DMS53 treated with DMSO at 0.1 percent for 48 hours (cell line): ENCODE data around the gene PTPRN2.

Experiments used
- DNase-seq: peaks from one replicate; lab custom pipeline; 2025; ENCODE audit not compliant: unreplicated experiment; lab: John Stamatoyannopoulos, UW

PTPRN2 gene

GRCh38 chr7:158495216-158495615 is 92.4 kb downstream of the PTPRN2 start:
- no peak for DNase-seq

DNA sequence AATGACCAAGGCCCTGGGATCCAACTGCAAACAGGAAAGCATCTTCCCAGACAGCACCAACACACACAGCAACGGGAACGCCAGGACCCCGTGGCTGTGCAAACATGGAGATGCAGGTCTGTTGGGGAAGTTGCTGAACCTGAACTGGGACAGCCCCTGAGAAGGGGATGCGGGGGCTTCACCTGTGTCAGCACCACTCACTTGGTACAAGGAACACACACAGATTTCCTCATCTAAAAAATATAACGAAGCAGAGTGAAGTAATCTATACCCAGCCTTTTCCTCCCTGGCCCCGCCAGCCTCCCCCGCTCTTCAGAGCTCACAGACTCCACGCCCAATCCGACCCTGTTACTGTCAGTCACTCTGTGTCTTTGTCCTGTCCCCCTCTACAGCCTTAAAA is 93.0 kb downstream of the PTPRN2 start:
- no peak for DNase-seq

- DNase-seq, result no peak
These were observed 93.4 kb downstream of the PTPRN2 start for GRCh38 chr7:158494162-158494586.

GRCh38 chr7:158492367-158492764 is 95.3 kb downstream of the PTPRN2 start:
- DNase-seq, result no peak

- no peak for DNase-seq
These were observed 96.5 kb downstream of the PTPRN2 start for GRCh38 chr7:158491094-158491493.

DNA sequence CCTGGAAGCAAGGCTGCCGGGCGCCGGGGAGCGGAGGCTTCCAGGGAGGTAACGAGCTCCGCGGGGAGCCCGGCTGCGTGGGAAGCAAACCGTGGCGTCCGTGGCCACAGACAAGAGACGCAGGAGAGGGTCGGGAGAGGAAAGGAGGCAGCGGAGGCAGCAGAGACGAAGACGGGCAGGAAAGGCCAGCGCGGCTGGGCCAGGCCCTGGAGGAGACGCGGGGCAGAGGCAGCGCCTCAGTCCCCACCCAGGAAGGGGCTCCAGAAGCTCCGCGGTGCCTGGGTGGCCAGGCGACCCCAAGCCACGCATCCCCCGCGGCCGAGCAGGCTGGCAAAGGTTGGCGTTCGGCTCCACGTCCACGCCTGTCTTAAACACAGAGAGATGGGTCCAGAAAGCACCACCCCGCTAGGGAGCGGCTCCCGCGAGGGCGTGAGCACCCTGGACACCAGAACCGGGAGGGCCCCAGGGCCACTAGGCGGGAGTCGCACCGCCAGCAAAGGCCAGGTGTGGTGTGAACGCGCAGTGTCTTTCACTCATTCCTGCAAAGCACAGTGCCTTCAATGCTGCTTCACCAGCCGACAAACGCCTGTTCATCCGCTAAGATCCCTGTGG is 97.3 kb downstream of the PTPRN2 start:
- DNase-seq, result no peak

GRCh38 chr7:158489462-158490155 is 98.0 kb downstream of the PTPRN2 start:
- no peak for DNase-seq

DNA sequence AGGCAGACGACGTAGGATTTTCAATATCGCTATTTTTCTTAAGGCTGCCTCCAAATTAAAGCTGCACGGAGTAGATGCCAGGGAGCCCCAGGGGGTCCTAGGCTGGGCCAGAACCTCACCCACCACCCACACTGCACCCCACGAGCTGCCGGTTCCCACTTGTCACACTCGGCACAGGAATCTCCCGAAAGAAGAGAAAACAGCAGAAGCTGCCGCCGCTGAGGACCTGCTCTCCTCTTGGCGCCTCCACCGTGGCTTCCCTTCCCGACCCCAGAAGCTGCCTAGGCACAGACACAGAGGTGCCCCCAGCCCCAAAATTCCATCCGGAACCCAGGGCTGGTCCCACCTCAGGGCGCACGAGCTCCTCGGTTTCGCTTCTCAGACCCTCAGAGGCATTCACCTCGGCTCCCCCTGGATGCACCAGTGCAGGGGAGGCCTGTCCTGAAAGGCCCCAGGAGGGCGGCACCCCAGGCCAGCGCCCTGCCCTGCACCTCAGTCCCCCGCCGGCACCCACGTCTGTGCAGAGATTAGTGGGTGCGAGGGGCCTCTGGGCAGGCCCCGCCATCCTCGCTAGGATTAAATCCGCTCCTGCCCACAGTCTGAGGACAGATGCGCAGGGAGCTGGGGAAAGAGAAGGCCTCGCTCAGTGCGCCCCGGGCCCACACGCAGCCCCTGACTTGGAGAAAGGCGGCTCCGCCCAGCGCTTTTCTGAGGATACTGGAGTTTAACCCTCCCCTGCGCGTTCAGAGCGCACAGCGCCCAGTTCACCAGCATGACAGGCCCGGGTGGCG is 99.2 kb downstream of the PTPRN2 start:
- no peak for DNase-seq

DNA sequence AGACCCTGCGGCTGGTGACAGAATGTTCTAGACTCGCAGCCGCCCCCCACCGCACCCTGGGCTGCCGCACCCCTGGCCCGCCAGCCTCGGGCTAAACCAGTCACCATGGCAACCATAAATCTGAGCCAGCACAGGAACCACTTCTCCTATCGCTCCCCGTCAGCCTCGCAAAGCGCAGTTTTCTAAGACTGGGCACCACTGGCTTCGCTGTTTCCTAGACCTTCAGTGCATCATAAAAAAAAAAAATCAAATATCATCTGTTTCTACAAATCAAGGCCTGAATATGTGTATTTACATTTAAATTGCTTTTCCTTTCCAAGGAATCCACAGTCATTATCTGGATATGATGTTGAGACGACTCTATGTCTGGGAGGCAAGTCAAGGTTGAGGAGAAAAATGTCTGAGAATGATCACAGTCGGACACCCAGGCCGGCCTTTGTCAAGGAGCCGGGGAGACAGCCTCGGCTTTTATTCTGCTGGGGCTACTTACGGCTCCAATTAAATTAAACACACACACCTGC is 99.9 kb downstream of the PTPRN2 start:
- no peak for DNase-seq

DNA sequence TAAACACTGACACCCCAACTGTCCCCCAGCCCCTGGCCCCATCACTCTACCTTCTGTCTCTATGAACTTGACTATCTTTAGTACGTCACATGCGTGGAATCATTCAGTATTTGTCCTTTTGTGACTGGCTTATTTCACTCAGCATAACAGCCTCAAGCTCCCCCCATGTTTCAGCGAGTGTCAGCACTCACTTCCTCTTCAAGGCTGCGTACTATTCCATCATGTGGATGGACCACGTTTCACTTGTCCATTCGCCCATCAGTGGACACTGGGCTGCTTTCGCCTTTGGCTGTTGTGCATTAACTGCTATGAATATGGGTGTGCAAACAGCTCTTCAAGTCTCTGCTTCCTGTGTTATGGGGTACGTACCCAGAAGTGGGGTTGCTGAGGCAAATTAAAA is 100.7 kb downstream of the PTPRN2 start:
- no peak for DNase-seq

DNA sequence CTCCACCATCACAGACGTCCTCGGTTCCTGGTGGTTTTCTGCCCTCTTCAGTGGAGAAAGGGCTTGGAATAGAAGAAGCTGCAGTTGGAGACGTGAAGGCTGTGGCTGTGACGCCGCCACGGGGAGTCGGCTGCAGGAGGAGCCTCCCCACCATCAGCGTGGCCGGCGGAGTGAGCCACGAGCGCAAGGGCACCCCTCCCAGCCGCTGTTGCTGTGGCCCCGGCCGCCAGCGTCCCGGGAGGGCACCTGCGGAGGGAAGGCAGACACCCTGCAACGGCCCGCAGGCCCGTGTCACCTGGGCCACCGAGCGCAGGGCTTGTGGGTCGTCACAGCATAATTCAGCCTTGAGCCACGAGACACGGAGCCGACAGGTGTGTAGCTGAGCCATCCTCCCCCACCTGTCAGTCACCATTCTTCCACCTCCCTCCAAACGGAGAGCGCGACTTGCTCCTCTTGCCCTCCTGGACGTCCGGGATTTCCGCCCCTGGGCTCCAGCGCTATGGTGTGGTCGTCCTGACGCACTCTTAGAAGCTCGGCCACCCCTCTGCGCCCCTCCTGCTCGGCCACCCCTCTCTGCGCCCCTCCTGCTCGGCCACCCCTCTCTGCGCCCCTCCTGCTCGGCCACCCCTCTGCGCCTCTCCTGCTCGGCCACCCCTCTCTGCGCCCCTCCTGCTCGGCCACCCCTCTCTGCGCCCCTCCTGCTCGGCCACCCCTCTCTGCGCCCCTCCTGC is 102.7 kb downstream of the PTPRN2 start:
- no peak for DNase-seq

DNA sequence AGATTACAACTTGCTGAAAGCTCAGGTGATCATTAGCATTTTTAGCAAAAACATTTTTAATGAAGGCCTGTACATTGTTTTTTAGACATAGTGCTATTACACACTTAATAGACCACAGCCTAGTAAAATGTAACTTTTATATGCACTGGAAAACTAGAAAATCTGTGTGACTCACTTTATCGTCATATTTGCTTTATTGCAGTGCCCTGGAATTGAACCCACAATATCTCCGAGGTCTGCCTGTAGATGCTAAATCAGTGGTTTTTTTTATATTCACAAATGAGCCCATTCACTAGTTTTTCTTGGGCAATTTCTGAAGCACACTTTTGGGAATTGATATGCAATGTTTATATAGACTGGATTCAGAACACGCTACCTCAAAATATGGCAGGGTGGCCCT is 105.1 kb downstream of the PTPRN2 start:
- no peak for DNase-seq

- DNase-seq, result no peak
These were observed 108.0 kb downstream of the PTPRN2 start for GRCh38 chr7:158479664-158480025.

DNA sequence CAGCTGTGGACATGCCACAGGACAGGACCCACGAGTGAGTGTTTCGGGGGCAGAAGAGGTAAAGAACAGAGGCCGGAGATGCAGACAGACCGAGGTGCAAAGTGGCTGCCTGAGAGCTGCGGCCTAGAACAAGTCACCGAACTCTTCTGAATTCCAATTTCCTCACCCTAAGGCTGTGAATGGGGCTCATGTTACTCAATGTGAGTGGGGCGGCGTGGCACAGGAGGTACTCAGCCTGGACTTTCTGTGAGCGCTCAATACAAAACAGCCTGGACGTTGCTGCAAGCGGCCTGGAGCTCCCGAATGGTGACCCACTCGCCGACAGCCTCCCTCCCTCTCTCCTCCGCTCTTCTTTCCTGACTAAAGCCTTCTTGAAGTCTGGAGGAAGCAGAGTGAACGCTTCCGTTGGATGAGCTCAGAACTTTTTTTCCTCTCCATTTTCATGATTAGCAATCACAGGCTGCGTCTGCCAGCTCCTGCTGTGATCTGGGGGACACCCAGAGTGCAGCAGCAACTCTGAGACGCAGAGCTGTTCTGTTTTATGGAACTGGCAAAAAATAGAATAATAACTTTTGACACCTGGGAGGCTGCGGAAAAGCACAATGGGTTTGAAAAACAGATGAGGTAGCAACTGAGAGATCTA is 108.5 kb downstream of the PTPRN2 start:
- DNase-seq, result no peak

GRCh38 chr7:158477866-158478265 is 109.8 kb downstream of the PTPRN2 start:
- no peak for DNase-seq

- no peak for DNase-seq
These were observed 111.2 kb downstream of the PTPRN2 start for GRCh38 chr7:158476331-158476932.

DNA sequence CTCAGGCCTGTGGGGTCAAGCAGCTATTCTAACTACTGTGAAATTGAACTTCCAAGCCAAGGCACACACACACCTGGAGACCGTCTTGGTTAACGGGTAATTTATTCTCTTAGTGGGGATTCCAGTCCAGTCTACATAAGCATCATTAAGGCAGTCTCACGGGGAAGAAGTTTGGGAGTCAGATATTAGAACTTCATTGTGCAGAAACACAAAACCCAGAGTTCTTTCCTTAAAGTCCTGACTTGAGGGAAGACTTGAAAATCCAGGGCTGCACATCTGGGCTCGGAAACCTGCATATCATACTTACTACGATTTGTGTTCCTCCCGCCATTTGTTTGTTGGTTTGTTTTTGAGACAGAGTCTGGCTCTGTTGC is 112.0 kb downstream of the PTPRN2 start:
- DNase-seq, result no peak

- DNase-seq, result no peak
These were observed 112.5 kb downstream of the PTPRN2 start for GRCh38 chr7:158475036-158475678.

GRCh38 chr7:158474488-158474887 is 113.1 kb downstream of the PTPRN2 start:
- no peak for DNase-seq

GRCh38 chr7:158473946-158474345 is 113.7 kb downstream of the PTPRN2 start:
- DNase-seq, result no peak
